Measurements from ENCODE around the gene GRM7. TPM values are rescaled to one million over a fixed set of nuclear protein-coding genes. Genes with fewer than 3 reads are reported as not detected.

Gene GRM7
- total RNA-seq, 4 donors from 2014 or later: 0.29 to 15.8 (median 0.67) TPM

DNA sequence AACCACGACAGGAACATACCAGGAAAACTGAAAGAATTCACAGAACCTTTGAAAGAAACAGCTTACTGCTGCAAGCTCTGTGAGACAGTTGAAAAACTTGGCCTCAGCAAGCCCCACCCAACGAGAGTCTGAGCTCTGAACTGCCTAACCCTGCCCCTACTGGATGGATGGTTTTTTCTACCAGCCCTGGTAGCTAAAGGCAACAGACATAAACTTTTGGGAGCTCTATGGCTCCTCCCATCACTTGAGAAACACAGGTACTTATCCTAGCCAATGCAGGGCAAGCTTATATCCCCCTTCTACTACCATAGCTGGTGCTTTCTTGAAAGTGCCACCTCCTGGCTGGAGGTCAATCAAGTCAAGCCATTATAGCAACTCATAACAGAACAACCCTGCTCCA lies 471.8 kb downstream of the GRM7 start:
- no peak overlapping the region for H3K27ac ChIP-seq
- H3K36me3 ChIP-seq: no peaks in the 10 kb centered on the region
- DNase-seq: no peak
- no peaks in the 10 kb centered on the region for H3K9me3 ChIP-seq
- no peak overlapping the region for H3K4me3 ChIP-seq
- H3K4me1 ChIP-seq: no peaks in the 10 kb centered on the region
- intact Hi-C loops (cut with DNase I; ENCODE audit: low total_unique reads): no loop called here
- H3K27me3 ChIP-seq: no peaks in the 10 kb centered on the region
- TF ChIP-seq POLR2A (IDR thresholded peaks at IDR 0.05) (no peak), CTCF (IDR thresholded peaks at IDR 0.05) (no peak)

- H3K4me3 ChIP-seq: no peak overlapping the region
These were observed 472.2 kb downstream of the GRM7 start for GRCh38 chr3:7333125-7333524.

DNA sequence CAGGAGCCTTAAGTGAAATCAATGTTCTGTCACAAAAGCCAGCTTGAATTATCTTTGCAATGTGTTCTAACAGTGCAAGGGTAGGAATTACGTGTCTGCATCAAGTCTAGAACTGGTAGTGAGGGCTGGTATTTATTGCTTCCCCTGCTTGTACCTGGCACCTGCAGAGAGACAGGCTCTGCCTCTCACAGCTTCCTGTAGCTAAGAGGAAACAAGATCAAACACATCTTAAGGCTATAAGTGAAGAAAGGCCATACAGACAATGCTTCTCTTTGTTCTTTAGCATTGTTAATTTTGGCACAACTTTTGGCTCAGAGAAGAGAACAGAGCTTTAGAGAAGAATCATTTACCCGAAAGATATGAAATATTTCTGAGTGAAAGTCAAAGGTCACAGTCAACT lies 479.9 kb downstream of the GRM7 start:
- intact Hi-C loops (cut with DNase I; ENCODE audit: low total_unique reads): no loop called here
- Histone ChIP-seq H3K27ac (no peak overlapping the region), H3K4me1 (no peaks in the 10 kb centered on the region), H3K4me3 (no peak overlapping the region), H3K27me3 (no peaks in the 10 kb centered on the region), H3K36me3 (no peaks in the 10 kb centered on the region), H3K9me3 (no peaks in the 10 kb centered on the region)
- DNase-seq: no peak
- TF ChIP-seq CTCF (IDR thresholded peaks at IDR 0.05): no peak
- TF ChIP-seq POLR2A (IDR thresholded peaks at IDR 0.05): no peak

More at GRCh38 chr3:7333125-7333524, 472.2 kb downstream of the GRM7 start:
- intact Hi-C loops (cut with DNase I; ENCODE audit: low total_unique reads): no loop called here
- no peaks in the 10 kb centered on the region for H3K36me3 ChIP-seq
- TF ChIP-seq CTCF (IDR thresholded peaks at IDR 0.05): no peak
- no peak for TF ChIP-seq POLR2A (IDR thresholded peaks at IDR 0.05)
- H3K9me3 ChIP-seq: no peaks in the 10 kb centered on the region
- no peak for DNase-seq
- no peaks in the 10 kb centered on the region for H3K4me1 ChIP-seq
- H3K27ac ChIP-seq: no peak overlapping the region
- H3K27me3 ChIP-seq: no peaks in the 10 kb centered on the region

DNA sequence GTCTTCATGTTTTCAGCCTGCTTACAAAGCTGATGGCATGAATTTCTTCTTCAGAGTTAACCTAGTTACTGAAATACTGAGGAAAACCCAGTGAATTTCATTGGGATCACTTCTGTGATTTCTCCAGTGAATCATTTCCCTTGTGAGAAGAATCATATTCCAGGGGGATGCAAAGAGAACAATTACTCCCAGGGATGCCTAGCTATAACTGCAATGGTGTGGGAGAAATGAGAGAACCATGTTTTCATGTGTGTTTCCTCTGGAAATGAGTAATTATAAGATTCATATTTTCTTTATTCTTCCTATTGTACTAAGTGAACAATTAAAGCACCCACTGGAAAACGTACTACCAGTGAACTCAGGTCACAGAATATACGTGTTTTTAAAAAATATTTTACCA lies 485.4 kb downstream of the GRM7 start:
- TF ChIP-seq CTCF (IDR thresholded peaks at IDR 0.05): no peak
- no peak for TF ChIP-seq POLR2A (IDR thresholded peaks at IDR 0.05)
- intact Hi-C loops (cut with DNase I; ENCODE audit: low total_unique reads): no loop called here
- no peak overlapping the region for H3K4me3 ChIP-seq
- no peaks in the 10 kb centered on the region for H3K36me3 ChIP-seq
- no peaks in the 10 kb centered on the region for H3K27me3 ChIP-seq
- no peaks in the 10 kb centered on the region for H3K9me3 ChIP-seq
- no peak for DNase-seq
- H3K27ac ChIP-seq: no peak overlapping the region
- H3K4me1 ChIP-seq: no peaks in the 10 kb centered on the region

DNA sequence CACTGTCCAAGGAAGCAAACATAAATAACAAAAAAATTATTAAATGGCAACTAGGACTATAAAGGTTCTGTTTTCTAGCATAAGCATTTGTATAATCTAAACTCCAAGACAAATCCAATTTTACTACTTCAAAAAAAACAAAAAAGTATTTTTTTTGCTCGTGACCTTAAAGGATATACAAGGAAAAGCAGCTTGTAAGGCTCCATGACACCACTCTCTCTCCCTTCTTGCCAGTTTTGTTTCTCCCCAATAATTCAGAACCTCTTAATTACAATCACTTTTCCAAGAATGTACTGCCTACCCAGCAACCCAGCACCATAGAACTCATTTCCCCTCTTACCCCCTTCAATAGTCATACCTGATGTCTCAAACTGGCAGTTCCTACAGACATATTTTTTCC lies 496.2 kb downstream of the GRM7 start:
- H3K4me1 ChIP-seq: no peaks in the 10 kb centered on the region
- no peaks in the 10 kb centered on the region for H3K9me3 ChIP-seq
- DNase-seq: no peak
- no peaks in the 10 kb centered on the region for H3K36me3 ChIP-seq
- TF ChIP-seq CTCF (IDR thresholded peaks at IDR 0.05) (no peak), POLR2A (IDR thresholded peaks at IDR 0.05) (no peak)
- intact Hi-C loops (cut with DNase I; ENCODE audit: low total_unique reads): no loop called here
- H3K27me3 ChIP-seq: no peaks in the 10 kb centered on the region
- no peak overlapping the region for H3K27ac ChIP-seq
- no peak overlapping the region for H3K4me3 ChIP-seq
